Dedifferentiated amniotic fluid mesenchymal stem cell (primary cell): ENCODE measurements around the gene FAAP20.
A peak's percentile ranks its signal among the peaks of the same experiment; 100 is the strongest.

Experiments used
- DNase-seq: peaks from one replicate; pipeline ENCODE4 v3.0.0-alpha.2; 2016; ENCODE audit errors: extremely low spot score

FAAP20 gene

GRCh38 chr1:2212274-2212531 lies 17.6 kb upstream of the FAAP20 start:
- DNase-seq: no peak

- no peak for DNase-seq
Observed at GRCh38 chr1:2210786-2211185, 16.2 kb upstream of the FAAP20 start.

DNA sequence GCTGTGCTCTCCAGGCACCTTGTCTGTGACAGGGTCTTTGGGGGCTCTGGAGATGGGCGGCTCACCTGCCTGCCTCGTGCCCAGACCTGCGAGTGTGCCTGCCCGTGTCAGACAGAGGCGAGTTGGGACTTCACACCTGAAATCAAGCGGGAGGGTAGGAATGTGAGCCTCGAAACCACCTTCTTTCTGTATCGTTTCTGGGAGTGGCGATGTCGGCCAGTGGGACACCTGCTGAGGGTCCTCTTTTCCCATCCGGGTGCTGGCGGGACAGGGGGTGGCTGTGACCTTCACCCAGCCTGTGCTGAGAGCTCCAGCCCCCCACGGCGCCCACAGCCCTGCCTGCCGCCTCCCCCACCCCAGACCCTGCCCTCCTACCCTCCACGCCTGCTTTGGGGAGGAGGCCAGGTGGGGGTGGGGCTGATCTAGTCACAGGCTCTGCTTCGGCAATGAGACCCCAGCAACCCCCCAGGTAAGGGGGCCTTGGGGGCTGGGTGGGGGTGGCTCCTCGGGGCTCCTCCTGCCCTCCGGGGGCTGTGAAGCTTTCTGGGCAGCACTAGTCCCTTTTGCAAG lies 15.6 kb upstream of the FAAP20 start:
- DNase-seq: no peak

DNA sequence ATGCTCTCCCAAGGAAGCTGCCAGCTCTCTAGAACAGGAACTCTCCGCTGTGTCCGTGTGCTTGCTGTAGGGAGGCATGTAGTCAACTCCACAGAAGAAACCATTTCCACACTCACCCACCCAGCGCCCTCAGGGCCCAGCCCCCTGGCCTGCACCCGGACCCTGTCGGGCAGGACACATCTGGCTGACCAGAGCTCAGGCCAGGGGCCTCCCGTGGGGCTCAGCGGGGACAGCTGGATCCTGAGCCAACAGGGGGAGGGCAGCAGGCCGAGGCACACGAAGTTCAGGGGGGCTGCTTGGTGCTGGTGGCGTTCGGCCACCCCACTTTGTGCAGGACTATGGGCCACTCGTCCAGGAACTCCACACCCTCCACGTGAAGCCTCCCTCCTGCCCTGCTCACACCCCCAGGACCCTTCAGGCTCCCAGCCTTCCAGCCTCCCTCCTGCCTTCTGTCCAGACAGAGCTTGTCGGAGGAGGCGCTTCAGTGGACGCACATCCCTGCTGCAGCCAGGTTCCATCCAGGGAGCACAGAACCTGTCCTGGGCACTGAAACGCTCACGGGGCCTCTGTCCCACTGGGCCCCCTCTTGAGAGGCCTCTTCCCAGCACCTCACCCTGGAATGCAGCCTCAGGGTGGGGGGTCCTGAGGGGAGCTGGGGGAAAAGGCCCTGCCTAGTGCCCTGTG lies 15.0 kb upstream of the FAAP20 start:
- DNase-seq: no peak

GRCh38 chr1:2208309-2209239 lies 14.0 kb upstream of the FAAP20 start:
- peak; percentile 90 for DNase-seq

GRCh38 chr1:2206813-2207487 lies 12.4 kb upstream of the FAAP20 start:
- no peak for DNase-seq

DNA sequence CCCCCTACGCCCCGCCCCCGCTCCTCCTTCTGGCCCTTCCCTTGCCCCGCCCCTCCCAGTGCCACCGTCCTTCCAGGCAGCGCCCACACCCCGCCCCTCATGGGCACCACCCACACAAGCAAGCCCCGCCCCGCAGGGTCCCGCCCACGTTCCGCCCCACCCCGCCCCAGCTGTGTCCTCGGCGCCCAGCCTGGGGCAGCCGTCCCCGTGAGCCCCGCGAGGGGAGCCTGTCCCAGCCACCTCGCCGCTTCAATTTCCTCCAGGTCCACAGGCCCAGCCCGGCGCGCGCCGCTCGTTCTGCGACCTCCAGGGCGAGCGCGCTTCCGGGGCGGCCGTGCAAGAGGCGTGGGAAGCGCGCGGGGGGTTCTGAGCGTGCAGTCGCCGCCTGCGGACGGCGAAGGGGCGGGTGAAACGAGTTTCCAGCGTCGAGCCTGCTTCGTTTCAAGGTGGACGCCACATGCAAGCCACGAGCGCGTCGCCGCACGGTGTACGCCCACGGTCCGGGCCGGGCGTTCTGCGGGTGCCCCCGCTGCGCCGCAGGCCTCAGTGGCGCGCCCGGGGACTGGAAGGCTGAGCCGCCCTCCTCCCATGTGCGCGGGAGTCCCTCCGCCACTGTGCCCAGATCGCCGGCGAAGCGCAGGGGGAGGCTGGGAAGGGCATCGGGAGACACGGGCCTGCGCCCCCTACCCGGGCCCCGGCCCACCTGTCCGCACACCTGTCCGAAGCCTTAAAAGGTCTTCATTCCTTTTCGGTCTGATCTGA lies 10.8 kb upstream of the FAAP20 start:
- peak; percentile 91 for DNase-seq

GRCh38 chr1:2204415-2205190 lies 10.0 kb upstream of the FAAP20 start:
- no peak for DNase-seq

DNA sequence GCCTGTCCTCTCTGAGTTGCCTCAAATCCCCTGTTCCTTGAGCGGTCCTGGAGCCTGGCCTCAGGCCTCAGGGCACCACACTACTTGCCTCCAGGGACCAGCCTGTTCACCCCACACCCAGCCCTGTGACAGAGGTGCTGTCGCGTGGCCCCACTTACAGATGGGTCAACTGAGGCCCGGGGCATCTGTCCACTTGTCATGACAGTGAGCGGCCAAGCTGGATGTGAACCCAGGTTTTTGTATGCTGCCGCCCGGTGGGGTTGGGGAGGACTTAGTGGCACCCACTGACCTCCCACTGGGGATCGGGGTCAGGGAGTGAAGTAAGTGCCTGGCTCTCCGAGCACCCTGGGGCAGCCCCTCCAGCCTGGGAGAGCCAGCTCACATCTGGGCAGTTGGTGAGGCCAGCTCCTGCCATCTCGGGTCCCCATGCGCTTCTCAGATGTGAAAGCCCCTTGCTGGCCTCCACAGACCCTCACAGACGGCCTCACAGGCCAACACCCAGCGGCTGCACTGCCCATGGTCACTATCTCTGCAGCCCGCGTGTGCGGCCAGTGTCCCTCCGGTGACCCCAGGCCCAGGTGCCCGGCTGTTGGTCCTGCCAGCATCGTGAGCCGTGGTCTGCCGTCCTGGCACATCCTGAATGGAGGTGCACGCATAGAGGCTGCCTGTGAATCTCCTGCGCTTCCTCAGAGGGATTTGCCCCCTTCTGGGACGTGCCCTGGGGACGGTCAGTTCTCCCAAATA lies 9.3 kb upstream of the FAAP20 start:
- no peak for DNase-seq

DNA sequence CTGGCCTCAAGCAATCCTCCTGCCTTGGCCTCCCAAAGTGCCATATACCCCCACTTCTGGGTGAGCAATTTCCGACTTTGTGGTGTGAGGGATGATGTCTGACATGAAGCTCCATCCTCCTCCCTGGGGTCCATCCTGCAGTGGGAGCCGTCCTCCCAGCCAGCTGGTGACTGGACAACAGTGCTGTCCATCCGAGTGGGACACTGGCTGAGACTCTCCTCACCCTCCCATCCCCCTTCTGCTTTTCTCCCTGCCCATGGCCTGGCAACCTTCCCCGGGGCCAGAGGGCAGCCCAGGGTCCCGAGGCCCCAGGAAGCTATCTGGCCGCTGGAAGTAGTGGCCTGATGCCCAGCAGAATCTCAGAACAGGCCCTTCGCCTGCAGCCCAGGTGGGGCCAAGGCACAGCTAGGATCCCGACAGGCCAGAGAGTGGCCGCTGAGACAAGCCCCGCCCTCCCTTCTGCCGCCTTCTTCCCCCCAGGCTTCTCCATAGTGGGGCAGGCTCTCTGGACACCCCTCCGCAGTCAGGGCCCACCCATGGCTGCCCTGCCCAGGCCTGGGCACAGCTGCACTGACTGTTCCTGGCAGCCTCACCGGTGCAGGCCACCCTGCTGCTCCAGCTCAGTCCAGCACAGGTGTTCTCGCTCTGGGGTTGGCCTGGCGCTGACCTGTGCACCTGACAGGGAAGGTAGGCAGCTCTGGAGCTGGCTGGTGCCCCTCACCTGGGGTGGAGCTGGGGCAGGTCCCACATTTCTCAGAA lies 8.4 kb upstream of the FAAP20 start:
- no peak for DNase-seq

DNA sequence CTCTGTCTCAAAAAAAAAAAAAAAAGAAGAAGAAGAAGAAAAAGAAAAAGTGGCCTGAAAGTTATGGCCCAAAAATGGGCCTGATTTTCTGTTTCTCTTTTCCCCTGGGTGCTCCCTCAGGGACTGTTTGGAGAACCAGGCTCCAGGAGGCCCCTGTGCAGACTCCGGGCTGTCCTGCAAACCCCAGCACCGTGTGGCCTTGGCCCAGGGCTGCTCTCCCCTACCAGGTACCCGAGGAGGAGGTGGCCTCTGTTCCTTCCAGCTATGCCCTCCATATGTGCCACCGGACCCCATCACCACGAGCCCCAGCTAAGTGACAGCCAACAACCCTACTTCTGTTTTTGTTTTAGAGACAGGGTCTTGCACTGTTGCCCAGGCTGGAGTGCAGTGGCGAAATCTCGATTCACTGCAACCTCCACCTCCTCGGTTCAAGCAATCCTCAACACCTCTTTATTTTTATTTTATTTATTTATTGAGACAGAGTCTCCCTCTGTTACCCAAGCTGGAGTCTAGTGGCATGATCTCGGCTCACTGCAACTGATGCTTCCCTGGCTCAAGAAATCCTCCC lies 7.5 kb upstream of the FAAP20 start:
- no peak for DNase-seq

GRCh38 chr1:2201062-2201461 lies 6.5 kb upstream of the FAAP20 start:
- no peak for DNase-seq

GRCh38 chr1:2200308-2200943 lies 5.9 kb upstream of the FAAP20 start:
- DNase-seq: no peak

- peak; percentile 86 for DNase-seq
Observed at GRCh38 chr1:2199042-2199810, 4.7 kb upstream of the FAAP20 start.

- no peak for DNase-seq
Observed at GRCh38 chr1:2198571-2198970, 4.0 kb upstream of the FAAP20 start.

DNA sequence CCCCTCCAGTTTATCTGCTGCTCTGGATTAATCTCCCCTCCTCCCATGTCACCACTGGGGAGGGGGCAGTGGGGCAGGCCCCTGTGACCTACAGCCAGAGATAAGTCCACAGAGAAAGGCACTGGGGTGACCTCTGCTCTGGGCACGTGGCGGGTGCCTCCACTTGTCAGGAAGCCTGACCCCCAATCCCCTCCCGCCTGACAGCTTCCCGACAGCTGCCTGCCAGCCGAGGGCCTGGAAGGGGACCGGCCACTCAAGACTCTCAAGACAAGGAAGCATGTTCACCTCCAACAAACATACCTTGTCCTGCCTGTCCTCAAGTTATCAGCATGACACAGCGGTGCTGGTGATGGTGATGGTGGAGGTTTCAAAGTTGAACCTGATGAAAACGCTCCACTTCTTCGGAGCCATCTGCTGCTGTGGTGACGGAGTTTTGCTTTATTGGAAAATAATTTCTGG lies 3.2 kb upstream of the FAAP20 start:
- no peak for DNase-seq

GRCh38 chr1:2196901-2197638 lies 2.5 kb upstream of the FAAP20 start:
- DNase-seq: no peak
